GM12878 (cell line): Measurements from ENCODE around the gene RGS19. TPM values are rescaled to one million over a fixed set of nuclear protein-coding genes. Genes with fewer than 3 reads are reported as not detected.

Source experiments
- BCL11A ChIP-seq: IDR thresholded peaks from 2 replicates; pipeline ENCODE4 v1.6.1; 2011; ENCODE audit warnings: low read depth, low read length
- BCL3 ChIP-seq: IDR thresholded peaks from 2 replicates; pipeline ENCODE4 v1.6.1; 2011; ENCODE audit warnings: borderline replicate concordance, low read depth, mild to moderate bottlenecking, moderate library complexity, low read length; ENCODE audit not compliant: insufficient read depth, poor library complexity, severe bottlenecking
- CBFB ChIP-seq: IDR thresholded peaks from 2 replicates; pipeline ENCODE4 v1.6.1; 2016; ENCODE audit warnings: antibody characterized with exemption, low read depth
- CHD4 ChIP-seq: fragments of 200-600 bp; sonication (generic); IDR thresholded peaks from 2 replicates; pipeline ENCODE4 v1.6.1; 2016; ENCODE audit warnings: mild to moderate bottlenecking
- ESRRA ChIP-seq: IDR thresholded peaks from 2 replicates; pipeline ENCODE4 v1.6.1; 2012; ENCODE audit warnings: mild to moderate bottlenecking, low read length, improper control_type of control experiment
- ETV6 ChIP-seq, 2 experiments: fragments of 450-650 bp in 1 of 2; IDR thresholded peaks in 1 of 2; conservative IDR thresholded peaks in 1 of 2; 2 replicates each; pipeline ENCODE4 v1.6.1; 2014; ENCODE audit warnings: antibody characterized with exemption in 1 of 2, borderline replicate concordance in 1 of 2, low read depth in 1 of 2, mild to moderate bottlenecking in 1 of 2, moderate library complexity in 1 of 2
- IKZF1 ChIP-seq: fragments of 450-650 bp; conservative IDR thresholded peaks from 2 replicates; pipeline ENCODE4 v1.6.1; 2017; ENCODE audit warnings: antibody characterized with exemption, mild to moderate bottlenecking
- KAT2A ChIP-seq: conservative IDR thresholded peaks from 2 replicates; pipeline ENCODE4 v1.6.1; 2011; ENCODE audit warnings: low read depth, low read length; ENCODE audit not compliant: control insufficient read depth
- MEF2B ChIP-seq: fragments of 450-650 bp; IDR thresholded peaks from 2 replicates; pipeline ENCODE4 v1.6.1; 2018; ENCODE audit warnings: mild to moderate bottlenecking, moderate library complexity; ENCODE audit not compliant: partially characterized antibody, poor library complexity, severe bottlenecking
- MTA2 ChIP-seq: fragments of 450-650 bp; IDR thresholded peaks from 2 replicates; pipeline ENCODE4 v1.6.1; 2016; ENCODE audit warnings: low read depth, mild to moderate bottlenecking, moderate library complexity
- NFIC ChIP-seq: IDR thresholded peaks from 2 replicates; pipeline ENCODE4 v1.6.1; 2012; ENCODE audit warnings: low read depth, mild to moderate bottlenecking, inconsistent platforms, low read length, moderate library complexity
- NR2C1 ChIP-seq: fragments of 450-650 bp; IDR thresholded peaks from 2 replicates; pipeline ENCODE4 v1.6.1; 2017; ENCODE audit warnings: antibody characterized with exemption, mild to moderate bottlenecking, moderate library complexity
- NR2F1 ChIP-seq: fragments of 450-650 bp; conservative IDR thresholded peaks from 2 replicates; pipeline ENCODE4 v1.6.1; 2017; ENCODE audit warnings: mild to moderate bottlenecking
- PAX5 ChIP-seq: IDR thresholded peaks from 2 replicates; pipeline ENCODE4 v1.6.1; 2011; ENCODE audit warnings: low read depth, low read length, borderline replicate concordance
- PAX8 ChIP-seq: fragments of 450-650 bp; IDR thresholded peaks from 2 replicates; pipeline ENCODE4 v1.6.1; 2017; ENCODE audit warnings: mild to moderate bottlenecking, moderate library complexity
- PKNOX1 ChIP-seq: fragments of 450-650 bp; IDR thresholded peaks from 2 replicates; pipeline ENCODE4 v1.6.1; 2016; ENCODE audit warnings: mild to moderate bottlenecking
- POLR2A ChIP-seq: IDR thresholded peaks from 2 replicates; pipeline ENCODE4 v1.6.1; 2011; ENCODE audit warnings: low read depth, mild to moderate bottlenecking, low read length
- SIX5 ChIP-seq: IDR thresholded peaks from 2 replicates; pipeline ENCODE4 v1.6.1; 2011; ENCODE audit warnings: mild to moderate bottlenecking, low read depth, low read length, moderate library complexity; ENCODE audit not compliant: severe bottlenecking
- SMAD5 ChIP-seq: IDR thresholded peaks from 2 replicates; pipeline ENCODE4 v1.6.1; 2016; ENCODE audit warnings: antibody characterized with exemption, low read depth
- STAT1 ChIP-seq: fragments of 450-650 bp; conservative IDR thresholded peaks from 2 replicates; pipeline ENCODE4 v1.6.1; 2014; ENCODE audit warnings: antibody characterized with exemption, mild to moderate bottlenecking
- TCF12 ChIP-seq: IDR thresholded peaks from 2 replicates; pipeline ENCODE4 v1.6.1; 2011; ENCODE audit warnings: low read depth, mild to moderate bottlenecking, low read length
- TCF3 ChIP-seq: IDR thresholded peaks from 2 replicates; pipeline ENCODE4 v1.6.1; 2012; ENCODE audit warnings: low read depth, mild to moderate bottlenecking, low read length, borderline replicate concordance; ENCODE audit not compliant: insufficient read depth
- ZBED1 ChIP-seq: IDR thresholded peaks from 2 replicates; pipeline ENCODE4 v1.6.1; 2016; ENCODE audit warnings: borderline replicate concordance
- ZSCAN29 ChIP-seq: fragments of 450-650 bp; IDR thresholded peaks from 2 replicates; pipeline ENCODE4 v1.6.1; 2017; ENCODE audit warnings: mild to moderate bottlenecking, moderate library complexity
- polyA plus RNA-seq, 11 experiments: library from polyadenylated mRNA; depleted of rRNA in 4 of 11; unstranded in 6 of 11; stranded (reverse) in 5 of 11; fragments of >200 nt; fragmentation: Nextera tagmentation in 4 of 11; fragmentation: Illumina TruSeq in 1 of 11; extraction: Ambion mirVana in 4 of 11; extraction: Trizol in 1 of 11; gene quantifications; 1 replicate in 1 of 11; 2 replicates in 10 of 11; pipeline versions ENCODE4 v1.2.1 to v1.2.3, GENCODE V29; 2011 to 2016; ENCODE audit warnings: inconsistent platforms in 2 of 11, missing spikeins in 2 of 11, low read depth in 1 of 11
- total RNA-seq, 4 experiments: library from RNA; depleted of rRNA in 3 of 4; stranded (reverse); fragments of >200 nt in 3 of 4; fragmentation: Illumina TruSeq in 1 of 4; extraction: Trizol in 1 of 4; gene quantifications; 2 replicates each; pipeline versions ENCODE4 v1.2.1 to v1.2.3, GENCODE V29; 2013 to 2021
- TF ChIP-seq, protein P1 (sequence below): fragments of 450-650 bp; IDR thresholded peaks from 2 replicates; pipeline ENCODE4 v1.6.1; 2018; ENCODE audit warnings: borderline replicate concordance, mild to moderate bottlenecking; ENCODE audit not compliant: partially characterized antibody

RGS19 gene
- total and polyA plus RNA-seq, 10 of the 15 experiments (the other 5 are each of a cell fraction or from before 2014, with no cell fraction given) = 0.82 to 62.4 (median 39.8) TPM

GRCh38 chr20:64036346-64037198 is 42.7 kb downstream of the RGS19 start (continued):
- TF ChIP-seq PKNOX1 (no peak), ZSCAN29 (no peak), IKZF1 (0 out of 2 replicates have a peak, but pooled peaks have one; percentile 12), CBFB (0 out of 2 replicates have a peak, but pooled peaks have one; percentile 2), ETV6 (conservative IDR thresholded peaks at IDR 0.05 in 1 of 2, IDR thresholded peaks at IDR 0.05 in 1 of 2; ENCODE audit: borderline replicate concordance in 1 of 2, low read depth in 1 of 2) (no peak), PAX8 (no peak), NR2C1 (peak; percentile 79), ZBED1 (no peak), ESRRA (no peak), CHD4 (no peak), PAX5 (no peak; the same call in 1 of the 2 replicates), TCF12 (peak; percentile 83), NR2F1 (peak; percentile 90), MTA2 (no peak), KAT2A (no peak), MEF2B (no peak), BCL3 (peak; percentile 81), NFIC (no peak), SMAD5 (peak; percentile 51; the same call in 1 of the 2 replicates), BCL11A (0 out of 2 replicates have a peak, but pooled peaks have one; percentile 23), TCF3 (no peak), POLR2A (peak; percentile 56), SIX5 (no peak), STAT1 (no peak)
- TF ChIP-seq, protein P1, sequence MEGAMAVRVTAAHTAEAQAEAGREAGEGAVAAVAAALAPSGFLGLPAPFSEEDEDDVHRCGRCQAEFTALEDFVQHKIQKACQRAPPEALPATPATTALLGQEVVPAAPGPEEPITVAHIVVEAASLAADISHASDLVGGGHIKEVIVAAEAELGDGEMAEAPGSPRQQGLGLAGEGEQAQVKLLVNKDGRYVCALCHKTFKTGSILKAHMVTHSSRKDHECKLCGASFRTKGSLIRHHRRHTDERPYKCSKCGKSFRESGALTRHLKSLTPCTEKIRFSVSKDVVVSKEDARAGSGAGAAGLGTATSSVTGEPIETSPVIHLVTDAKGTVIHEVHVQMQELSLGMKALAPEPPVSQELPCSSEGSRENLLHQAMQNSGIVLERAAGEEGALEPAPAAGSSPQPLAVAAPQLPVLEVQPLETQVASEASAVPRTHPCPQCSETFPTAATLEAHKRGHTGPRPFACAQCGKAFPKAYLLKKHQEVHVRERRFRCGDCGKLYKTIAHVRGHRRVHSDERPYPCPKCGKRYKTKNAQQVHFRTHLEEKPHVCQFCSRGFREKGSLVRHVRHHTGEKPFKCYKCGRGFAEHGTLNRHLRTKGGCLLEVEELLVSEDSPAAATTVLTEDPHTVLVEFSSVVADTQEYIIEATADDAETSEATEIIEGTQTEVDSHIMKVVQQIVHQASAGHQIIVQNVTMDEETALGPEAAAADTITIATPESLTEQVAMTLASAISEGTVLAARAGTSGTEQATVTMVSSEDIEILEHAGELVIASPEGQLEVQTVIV = no peak
